Esophagus squamous epithelium (tissue), 4 donors: ENCODE data around the gene CKM.

Experiments
- CTCF ChIP-seq, 6 experiments: fragments of 450-650 bp in 4 of 6; fragments of 200-600 bp in 2 of 6; sonication (generic) in 2 of 6; IDR thresholded peaks; one replicate each; pipeline ENCODE4 v1.5.1; 2016 to 2019; ENCODE audit warnings: antibody characterized with exemption in 6 of 6, mild to moderate bottlenecking in 4 of 6, moderate library complexity in 4 of 6
- POLR2A ChIP-seq, 4 donors: fragments of 450-650 bp; IDR thresholded peaks; one replicate each; pipeline ENCODE4 v1.6.1; 2017; ENCODE audit warnings: antibody characterized with exemption in 4 of 4, mild to moderate bottlenecking in 4 of 4, moderate library complexity in 3 of 4

GRCh38 chr19:45340899-45341453 lies 18.3 kb upstream of the CKM start:
- TF ChIP-seq CTCF (IDR thresholded peaks at IDR 0.05) (no peak), POLR2A (IDR thresholded peaks at IDR 0.05) (no peak)
